Putamen (tissue), 1 donor: ENCODE measurements around the gene PDZRN4.
A peak's percentile ranks its signal among the peaks of the same experiment; 100 is the strongest.
"Not testable (repeated sequence)": the region's sequence is repeated elsewhere in the genome, so short reads cannot be mapped to it uniquely, and the experiment has no call there.

Experiments
- DNase-seq: peaks from one replicate; pipeline ENCODE4 v3.0.0-alpha.2; 2016; ENCODE audit warnings: low spot score

The PDZRN4 gene

DNA sequence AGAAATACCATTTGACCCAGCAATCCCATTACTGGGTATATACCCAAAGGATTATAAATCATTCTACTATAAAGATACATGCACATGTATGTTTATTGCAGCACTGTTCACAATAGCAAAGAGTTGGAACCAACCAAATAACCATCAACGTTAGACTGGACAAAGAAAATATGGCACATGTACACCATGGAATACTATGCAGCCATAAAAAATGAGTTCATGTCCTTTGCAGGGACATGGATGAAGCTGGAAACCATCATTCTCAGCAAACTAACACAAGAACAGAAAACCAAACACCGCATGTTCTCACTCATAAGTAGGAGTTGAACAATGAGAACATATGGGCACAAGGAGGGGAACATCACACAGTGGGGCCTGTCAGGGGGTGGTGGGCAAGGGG is 97.3 kb downstream of the PDZRN4 start:
- DNase-seq: not testable (repeated sequence)

DNA sequence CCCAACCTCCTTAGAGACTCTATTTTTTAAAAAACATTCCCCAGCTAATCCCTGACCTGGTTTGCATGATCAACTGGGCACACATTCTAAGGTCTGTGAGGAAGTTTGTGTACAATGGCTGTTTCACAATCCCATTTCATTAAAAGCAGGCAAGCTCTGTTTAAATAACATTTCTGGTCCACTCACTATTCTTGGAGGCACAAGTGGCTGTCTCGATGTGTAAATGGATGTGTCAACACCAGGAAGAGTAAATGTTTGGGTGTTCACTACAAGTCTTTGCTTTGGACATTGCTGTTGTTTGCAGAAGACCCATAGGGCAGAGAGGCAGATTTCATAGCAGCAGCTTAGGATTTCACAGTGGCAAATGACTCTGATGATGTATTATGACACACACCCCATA is 98.3 kb downstream of the PDZRN4 start:
- DNase-seq: no peak

DNA sequence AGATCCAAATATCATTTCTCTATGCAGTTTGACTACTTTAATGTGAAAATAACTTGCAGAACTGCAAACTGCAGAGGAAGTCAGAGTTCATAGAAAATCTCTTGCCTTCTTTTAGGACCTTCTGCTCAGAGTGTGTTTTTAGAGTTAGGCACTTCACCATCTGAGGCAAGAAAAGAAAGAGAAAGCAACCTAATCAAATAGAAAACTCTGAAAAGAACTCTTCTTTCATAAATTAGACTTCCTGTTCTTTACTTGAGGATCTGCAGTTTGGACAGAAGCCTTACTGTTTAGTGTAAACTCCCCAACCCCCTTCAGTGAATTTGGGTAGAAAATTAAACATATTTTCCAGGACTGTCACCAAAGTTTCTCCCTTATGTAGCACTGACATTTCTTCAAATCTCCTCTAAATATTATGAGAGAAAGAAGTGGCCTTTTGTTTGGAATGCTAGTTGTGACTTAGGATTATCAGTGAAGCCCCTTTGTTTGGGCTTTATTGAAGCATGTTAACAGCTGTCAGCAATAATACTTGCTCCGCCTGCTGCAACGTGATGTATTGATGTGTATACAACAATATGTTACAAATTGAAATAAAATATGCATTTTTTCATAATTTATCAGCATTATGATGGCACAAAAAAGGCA is 99.5 kb downstream of the PDZRN4 start:
- DNase-seq: no peak

DNA sequence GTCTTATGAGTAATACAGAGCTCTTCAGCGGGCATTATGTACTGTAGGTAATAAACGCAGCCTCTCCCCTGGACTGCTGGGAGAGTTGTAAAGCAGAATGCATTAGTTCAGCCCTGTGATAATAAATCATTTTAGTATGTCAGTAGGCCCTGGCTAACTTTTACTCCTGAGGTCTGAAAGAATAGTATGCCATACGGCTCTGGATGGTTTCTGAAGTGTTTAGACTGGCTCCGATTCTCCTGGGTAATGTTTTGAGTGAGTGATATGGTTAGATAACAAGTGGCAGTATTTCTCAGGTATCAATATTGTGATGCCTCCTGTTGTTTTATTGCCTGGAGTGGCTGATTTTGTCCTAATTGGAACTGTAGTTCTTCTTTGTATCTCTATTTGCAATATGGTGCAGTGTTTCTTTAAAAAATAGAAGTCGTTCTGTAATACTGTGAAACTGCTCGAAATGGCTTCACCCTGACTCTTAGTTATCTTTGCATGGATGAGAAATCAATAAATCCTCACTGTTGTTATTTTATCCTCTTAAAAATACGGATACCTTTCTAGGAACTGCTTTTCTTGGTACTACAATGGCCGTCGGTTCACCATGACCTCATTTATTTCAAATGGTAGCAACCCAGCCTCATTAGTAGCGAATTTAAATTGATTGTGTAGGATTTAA is 100.2 kb downstream of the PDZRN4 start:
- no peak for DNase-seq

DNA sequence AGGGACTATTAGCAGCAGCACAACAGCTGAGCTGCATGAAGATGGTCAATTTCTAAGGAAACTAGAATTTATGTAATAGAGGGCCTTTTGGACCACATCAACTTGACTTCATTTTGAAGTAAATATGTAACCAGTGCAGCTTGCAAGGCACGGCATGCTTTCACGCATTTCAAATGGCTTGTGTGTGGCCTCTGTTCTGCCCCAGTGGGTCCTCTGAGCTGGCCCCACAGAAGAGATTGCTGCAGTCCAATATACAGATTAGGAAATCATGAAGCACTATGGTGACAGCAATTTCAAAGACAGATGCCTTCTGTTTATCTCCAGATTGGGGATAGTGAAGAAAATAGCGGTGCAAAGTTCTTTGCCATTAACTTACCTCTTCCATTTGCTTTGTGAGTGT is 101.4 kb downstream of the PDZRN4 start:
- no peak for DNase-seq

DNA sequence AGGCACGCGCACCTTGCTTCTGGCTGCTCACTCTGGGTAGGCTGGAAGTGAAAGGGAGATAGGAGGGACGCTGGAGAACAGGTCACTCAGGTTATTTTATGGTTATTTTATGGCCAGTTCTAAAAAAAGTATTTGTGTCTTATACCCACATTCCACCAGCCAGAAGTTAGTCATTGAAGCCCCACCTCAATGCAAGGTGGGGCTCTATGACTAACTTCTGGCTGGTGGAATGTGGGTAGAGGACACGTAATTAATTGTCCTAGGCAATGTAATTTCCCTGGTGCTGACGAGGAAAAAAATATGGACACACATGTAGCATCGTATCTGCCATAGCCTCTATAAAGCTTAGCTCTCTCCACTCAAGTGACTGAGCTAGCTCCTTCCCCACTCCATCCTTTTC is 104.9 kb downstream of the PDZRN4 start:
- no peak for DNase-seq

DNA sequence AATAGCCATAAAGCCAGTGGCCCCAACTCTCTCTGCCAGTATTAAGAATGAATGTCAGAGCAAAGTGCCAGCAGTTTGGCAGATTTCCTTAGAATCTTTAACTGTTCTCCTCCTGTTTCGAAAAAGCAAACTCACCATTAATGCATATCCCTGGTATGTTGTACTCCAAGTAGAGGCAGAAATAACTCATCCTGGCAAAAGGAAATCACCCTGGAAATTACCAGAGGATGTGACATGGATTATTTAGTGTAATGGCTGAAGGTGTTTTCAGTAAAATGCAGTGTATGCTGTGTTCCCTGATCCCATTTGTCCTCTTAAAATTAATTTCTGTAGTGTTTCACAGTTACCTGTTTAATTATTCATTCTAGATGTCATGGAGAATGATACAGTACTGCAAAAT is 105.3 kb downstream of the PDZRN4 start:
- DNase-seq: no peak

DNA sequence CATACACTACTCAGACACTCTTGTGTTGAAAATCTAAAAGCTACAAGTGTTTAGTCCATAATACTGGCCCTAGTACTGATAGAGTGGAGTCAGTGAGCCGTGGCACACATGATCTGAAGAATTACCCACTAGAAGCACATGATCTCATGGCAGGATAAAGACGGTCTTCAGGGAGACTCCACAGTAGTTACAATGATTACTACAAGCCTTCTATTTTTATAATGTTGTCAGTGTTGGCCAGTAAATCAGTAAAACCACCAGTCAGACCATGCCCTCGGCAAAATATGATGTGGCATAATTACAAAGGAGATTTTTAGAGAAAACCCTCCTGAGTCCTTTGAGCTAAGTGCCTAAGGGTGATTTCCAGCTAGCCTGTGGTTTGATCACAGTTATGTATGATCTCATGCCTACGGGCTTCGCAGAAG is 114.9 kb downstream of the PDZRN4 start:
- no peak for DNase-seq

DNA sequence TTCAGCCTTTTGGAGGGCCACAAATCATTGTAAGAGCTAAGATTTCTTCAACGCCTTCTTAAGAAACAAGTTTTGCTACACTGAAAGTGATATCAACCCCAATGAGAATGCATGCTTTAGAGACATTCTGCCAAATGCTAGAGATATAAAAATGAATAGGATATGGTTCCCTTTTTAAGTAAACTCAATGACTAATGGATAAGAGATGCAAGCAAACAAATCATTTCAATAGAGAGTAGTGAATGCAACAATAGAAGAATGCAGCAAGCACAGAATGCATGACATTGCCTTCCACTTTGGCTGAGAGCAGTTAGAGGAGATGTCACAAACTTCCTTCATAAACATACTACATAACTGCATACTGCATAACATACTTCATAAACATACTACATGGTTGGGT is 116.4 kb downstream of the PDZRN4 start:
- DNase-seq: no peak

DNA sequence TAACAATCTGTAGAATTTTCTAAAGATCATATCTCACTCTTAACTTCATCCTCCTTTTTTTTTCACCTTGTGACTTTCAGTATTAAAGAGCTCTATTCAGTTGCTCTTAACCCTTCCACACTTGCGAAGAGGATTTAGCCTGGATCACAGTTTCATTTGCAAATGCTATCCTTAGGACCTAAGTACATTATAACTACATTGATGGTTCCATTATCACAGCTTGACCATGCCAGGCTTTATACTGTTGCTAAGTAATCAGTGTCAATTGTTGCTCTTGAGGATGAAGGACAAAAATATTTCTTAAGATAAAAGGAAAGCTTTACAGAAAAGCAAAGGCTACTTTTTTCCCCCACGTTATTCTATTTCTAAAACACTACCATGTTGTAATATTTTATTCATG is 122.2 kb downstream of the PDZRN4 start:
- no peak for DNase-seq

DNA sequence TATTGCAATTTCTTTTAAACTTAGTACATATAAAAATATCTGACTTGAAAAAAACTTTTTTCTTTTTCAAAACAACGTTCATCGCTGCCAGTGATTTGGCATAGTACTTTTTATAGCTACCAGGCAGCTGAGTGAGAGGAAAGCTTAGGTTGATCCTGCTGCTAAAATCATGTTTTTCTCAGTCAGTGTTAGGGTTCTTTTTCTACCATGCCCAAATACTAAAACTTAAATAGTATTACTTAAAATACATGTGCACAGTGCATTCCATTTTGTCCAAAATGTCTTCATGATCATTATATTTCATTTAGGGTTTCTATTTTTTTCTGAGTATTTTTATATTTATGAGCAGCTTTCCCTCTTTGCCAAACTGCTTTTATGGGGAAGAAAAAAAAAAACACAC is 123.8 kb downstream of the PDZRN4 start:
- DNase-seq: no peak

DNA sequence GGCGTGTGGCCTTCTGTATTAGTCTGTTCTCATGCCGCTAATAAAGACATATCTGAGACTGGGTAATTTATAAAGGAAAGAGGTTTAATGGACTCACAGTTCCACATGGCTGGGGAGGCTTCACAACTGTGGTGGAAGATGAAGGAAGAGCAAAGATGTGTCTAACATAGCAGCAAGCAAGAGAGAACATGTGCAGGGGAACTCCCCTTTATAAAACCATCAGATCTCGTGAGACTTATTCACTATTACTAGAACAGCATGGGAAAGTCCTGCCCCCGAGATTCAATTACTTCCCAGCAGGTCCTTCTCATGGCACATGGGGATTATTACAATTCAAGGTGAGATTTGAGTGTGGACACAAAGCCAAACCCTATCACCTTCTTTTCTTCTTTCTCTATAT is 124.3 kb downstream of the PDZRN4 start:
- not testable (repeated sequence) for DNase-seq

DNA sequence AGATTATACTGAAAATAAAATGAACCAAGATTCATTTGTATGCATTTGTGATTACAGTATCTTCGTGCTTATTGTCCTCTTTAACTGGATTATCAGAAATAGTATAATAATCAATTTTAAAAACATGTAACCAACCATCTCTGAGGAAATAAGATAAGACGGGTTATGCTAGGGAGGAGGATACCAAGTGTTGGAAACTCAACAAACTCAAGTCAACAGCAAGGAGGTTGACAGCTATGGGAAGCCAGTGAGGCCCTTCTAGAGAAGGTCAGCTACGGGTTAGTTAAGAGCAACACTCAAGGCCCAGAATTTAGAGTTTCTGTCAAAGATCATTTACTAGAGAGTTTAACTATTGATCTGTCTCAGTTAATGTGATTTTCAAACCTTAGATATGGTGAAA is 137.2 kb downstream of the PDZRN4 start:
- no peak for DNase-seq

DNA sequence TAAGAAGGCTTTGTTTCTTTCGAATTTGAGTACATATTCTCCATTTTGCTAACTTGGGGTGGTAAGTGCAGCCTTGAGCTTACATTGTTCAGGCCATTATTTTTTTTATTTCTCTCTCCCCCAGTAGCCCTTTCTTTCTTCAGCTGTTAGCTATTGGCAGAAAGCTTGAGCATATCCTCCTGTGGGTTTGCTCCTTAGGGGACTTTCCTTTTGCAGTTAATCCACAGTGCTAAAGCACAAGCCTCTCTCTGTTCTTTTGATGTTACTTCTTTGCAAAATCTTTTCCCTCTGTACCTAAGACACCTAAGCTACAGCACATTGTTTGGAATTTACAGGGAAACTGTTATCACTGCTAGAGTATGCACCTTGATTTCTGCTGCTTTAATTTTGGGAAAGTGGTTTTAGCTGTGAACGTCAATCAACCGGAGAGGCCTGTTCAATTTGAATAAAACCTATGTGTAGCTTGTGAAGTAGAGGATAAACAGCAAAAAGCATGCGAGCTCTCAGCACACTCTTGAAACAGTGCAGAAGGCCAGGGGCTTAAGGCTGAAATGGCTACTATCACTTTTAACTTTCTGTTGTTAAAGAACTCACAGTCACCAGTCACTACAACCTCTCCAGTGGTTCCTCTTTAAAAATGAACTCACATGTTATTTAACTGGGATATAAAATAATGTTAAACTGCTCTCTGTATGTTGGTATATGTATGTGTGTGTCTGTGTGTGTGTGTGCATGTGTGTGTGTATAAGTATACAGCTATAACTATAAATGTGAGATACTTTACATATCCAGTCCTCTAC is 139.2 kb downstream of the PDZRN4 start:
- no peak for DNase-seq

DNA sequence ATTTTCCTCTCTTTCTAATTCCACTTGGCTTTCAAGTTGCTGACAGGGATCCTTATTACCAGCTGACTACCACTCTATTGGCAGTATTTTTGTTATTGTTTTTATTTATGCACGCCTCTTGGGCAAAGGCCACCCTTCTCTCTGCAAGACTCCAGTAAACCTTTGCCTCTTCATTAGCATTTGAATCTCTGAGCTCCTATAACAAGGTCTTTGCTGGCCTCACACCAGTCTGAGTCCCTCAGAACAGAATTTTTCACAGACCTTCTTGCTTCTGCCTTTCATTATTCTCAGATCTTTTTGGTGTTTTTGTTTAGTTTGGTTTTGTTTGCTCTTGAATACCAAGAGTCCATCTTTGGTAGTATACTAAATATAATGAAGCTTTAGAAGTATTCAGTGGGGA is 145.9 kb downstream of the PDZRN4 start:
- no peak for DNase-seq

DNA sequence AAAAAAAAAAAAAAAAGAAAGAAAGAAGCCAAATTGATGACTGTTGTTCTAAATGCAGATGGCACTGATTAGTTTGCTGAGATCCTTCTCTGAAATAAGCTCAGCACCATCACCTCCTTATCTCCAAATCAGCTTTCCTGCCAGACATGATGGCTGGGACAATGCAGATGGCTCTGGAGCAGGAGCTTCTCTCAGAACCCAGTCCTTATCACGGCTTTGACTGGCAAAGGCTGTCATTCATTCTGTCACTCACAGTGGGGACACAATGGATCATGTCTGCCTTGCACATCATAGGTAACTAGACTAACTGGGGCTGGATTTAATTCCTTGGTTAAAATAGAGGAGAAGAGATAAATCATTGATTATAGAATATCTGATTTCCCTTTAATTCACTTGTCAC is 146.3 kb downstream of the PDZRN4 start:
- DNase-seq: no peak

DNA sequence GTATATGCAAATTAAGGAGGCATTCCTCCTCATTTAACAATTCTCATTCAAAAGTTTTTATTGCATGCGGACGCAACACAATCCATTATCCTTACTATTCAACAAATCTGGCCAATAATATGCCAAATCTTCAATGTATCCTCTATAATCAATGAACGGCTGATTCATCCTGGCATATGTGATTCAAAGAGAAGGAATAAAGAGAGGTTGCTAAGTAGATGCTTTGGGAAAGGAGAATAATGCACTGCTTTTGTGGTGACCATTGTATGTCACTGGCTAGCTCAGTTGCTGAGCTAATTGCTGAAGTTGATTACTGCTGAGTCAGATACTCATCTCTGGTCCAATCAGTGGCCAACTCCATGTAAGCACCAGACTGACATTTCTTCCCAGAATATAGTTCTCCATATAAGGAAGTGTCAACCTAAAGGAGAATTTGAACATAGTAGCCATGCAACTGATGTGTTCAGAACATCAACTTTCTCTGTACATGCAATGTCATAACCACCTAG is 148.0 kb downstream of the PDZRN4 start:
- DNase-seq: no peak

DNA sequence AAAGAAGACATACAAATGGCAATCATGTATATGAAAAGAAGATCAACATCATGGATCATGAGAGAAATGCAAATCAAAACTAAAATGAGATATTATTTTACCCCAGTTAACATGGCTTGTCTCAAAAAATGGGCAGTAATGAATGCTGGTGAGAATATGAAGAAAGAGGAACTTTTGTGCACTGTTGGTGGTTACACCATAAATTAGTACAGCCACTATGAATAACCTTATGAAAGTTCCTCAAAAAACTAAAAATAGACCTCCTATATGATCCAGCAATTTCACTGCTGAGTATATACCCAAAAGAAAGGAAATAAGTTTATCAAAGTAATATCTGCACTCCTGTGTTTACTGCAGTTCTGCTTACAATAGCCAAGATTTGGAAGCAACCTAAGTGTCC is 151.7 kb downstream of the PDZRN4 start:
- no peak for DNase-seq

DNA sequence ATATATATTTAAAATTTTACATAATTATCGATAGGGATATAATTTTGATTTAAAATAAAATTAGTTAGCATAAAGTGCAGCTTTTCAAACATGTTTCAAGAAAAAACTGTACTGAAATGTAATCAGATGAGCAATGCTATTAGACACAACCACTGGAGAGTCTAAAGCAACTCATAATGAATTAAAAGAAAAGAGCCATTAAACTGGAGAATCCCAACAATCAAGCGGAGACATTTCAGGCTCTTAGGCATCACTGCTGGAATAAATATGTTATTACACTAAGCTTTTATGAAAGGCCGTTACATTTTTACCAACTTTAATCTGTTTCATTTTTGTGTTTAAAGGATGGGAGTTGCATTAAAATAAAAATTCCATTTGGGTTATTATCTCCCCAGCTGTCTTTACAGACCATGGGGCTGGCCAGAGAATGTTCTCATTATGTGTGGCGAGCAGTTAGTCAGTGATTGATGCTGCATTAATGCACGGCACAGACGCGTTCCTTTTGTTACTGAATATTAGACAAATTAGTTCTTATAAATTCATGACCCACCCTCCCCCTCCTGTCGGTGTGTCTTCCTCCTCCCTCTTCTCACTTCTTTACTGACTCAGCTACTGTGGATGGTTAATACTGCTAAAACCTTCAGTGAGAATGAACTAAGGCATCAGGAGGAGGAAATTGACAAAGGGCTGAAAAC is 156.8 kb downstream of the PDZRN4 start:
- peak; percentile 77 for DNase-seq

DNA sequence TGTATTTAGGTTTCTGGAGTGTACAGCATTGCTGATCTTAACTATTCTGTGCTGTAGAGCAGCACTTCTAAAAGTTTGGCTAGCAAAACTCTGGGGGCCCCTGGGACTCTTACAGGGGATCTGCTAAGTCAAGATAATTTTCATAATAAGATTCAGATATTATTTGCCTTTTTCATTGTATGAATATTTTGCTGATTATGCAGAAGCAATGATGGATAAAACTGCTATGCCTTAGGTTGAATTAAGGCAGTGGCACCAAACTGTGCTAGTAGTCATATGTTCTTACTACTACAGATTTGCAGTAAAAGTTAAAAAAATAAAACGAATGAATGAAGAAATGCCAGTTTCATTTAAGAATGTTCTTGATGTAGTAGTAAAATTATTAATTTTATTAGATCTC is 160.1 kb downstream of the PDZRN4 start:
- no peak for DNase-seq

DNA sequence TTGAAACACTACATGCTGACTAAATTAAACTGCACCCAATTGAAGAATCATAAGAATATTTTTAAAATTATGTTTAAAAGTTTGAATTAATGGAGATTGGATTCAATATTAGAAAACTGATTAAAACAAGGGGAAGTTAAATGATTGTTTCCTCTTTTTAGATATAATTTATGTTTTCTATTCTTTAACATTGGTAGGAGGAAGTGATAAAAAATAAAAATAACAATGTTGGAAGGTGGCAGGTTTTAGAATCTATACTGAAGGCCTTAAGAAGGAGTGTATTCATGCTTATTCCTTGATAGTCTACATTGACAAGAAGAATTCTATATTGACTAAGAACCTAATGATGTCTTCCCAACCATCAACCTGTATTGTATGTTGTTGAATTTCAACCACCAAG is 168.1 kb downstream of the PDZRN4 start:
- no peak for DNase-seq

DNA sequence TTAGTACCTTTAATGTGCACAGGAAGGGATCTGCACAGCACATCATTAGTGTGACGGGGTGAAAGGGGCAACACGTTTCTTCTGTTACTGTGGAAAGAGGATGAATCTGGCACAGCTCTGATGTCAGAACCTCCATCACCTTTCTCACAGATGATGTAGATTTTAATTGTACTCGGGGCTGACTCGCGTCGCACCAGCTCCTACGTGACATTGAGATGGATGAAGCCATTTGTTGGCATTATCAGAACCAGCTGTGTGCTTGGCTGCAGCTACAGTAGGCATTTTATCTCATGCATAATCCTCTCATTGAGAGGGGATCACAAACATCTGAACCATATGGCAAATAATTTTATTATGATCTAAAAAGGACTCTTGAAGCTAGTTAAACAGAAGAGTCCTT is 173.6 kb downstream of the PDZRN4 start:
- DNase-seq: no peak

DNA sequence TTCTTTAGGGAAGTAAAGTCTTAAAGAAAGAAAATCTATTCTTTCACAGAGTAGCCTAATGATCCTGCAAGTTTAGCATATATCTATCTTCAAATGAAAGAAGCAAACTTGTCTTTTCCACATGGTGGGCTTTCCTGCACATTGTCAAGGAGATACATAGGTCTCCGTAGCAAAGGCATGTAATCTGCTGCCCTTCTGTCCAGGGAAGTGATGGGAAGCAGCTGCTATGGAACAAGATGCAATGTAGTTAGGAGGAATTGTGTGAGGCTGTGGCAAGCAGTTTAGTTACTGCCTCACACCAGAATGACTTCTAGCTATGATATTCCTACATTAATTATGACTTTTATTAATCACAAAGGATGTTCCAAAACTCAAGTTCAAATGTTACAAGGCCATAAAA is 174.4 kb downstream of the PDZRN4 start:
- no peak for DNase-seq
